Left ventricle myocardium inferior (tissue), 1 donor: ENCODE results near the gene MBD3L4. TPM values are rescaled to one million over a fixed set of nuclear protein-coding genes. Genes with fewer than 3 reads are reported as not detected.
"Not testable (repeated sequence)": the region's sequence is repeated elsewhere in the genome, so short reads cannot be mapped to it uniquely, and the experiment has no call there.

Experiments used
- DNase-seq: peaks from one replicate; pipeline ENCODE4 v3.0.0-alpha.2; 2020
- H3K27ac ChIP-seq: fragments of 200-600 bp; replicated peaks from 2 replicates; pipeline ENCODE4 v1.8.0; 2021
- H3K27me3 ChIP-seq: fragments of 200-600 bp; 2 replicates; pipeline ENCODE4 v1.8.0; 2021; ENCODE audit warnings: low read depth
- H3K36me3 ChIP-seq: fragments of 200-600 bp; 2 replicates; pipeline ENCODE4 v1.8.0; 2021
- H3K4me1 ChIP-seq: fragments of 200-600 bp; 2 replicates; pipeline ENCODE4 v1.8.0; 2021
- H3K4me3 ChIP-seq: fragments of 200-600 bp; 2 replicates; pipeline ENCODE4 v1.8.0; 2021; ENCODE audit warnings: mild to moderate bottlenecking, moderate library complexity
- H3K9me3 ChIP-seq: fragments of 200-600 bp; replicated peaks from 2 replicates; pipeline ENCODE4 v1.8.0; 2021
- intact Hi-C: fragments of 100-400 bp; cut with micrococcal nuclease; formaldehyde crosslinking; loops from one replicate; pipeline ENCODE4 v1.11.0; 2022
- total RNA-seq: library from RNA; stranded (reverse); fragmentation: NEBNext Ultra II Directional; extraction: Animal tissue kit (Norgen Biotek cat#: 25700); gene quantifications from one replicate; pipeline ENCODE4 v1.2.1, GENCODE V29; 2021
- TF ChIP-seq, protein P1 (sequence below): fragments of 200-600 bp; IDR thresholded peaks from 2 replicates; pipeline ENCODE4 v1.8.0; 2021; ENCODE audit warnings: antibody characterized with exemption, mild to moderate bottlenecking, borderline replicate concordance
- donor health status: DM: no; HTN: yes; CAD: no; lungs with severe emphysema.

MBD3L4 gene
- total RNA-seq, 1 donor from 2014 or later, result not detected

GRCh38 chr19:7067122-7067521, 27.1 kb upstream of the MBD3L4 start:
- DNase-seq, H3K4me3 ChIP-seq, intact Hi-C loops, H3K9me3 ChIP-seq, H3K27me3 ChIP-seq, H3K27ac ChIP-seq: not testable (repeated sequence)
- TF ChIP-seq, protein P1, sequence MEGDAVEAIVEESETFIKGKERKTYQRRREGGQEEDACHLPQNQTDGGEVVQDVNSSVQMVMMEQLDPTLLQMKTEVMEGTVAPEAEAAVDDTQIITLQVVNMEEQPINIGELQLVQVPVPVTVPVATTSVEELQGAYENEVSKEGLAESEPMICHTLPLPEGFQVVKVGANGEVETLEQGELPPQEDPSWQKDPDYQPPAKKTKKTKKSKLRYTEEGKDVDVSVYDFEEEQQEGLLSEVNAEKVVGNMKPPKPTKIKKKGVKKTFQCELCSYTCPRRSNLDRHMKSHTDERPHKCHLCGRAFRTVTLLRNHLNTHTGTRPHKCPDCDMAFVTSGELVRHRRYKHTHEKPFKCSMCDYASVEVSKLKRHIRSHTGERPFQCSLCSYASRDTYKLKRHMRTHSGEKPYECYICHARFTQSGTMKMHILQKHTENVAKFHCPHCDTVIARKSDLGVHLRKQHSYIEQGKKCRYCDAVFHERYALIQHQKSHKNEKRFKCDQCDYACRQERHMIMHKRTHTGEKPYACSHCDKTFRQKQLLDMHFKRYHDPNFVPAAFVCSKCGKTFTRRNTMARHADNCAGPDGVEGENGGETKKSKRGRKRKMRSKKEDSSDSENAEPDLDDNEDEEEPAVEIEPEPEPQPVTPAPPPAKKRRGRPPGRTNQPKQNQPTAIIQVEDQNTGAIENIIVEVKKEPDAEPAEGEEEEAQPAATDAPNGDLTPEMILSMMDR, result peak; percentile 40
- peaks cover 16% of the 10 kb centered on the region for H3K4me1 ChIP-seq
- peaks cover 16% of the 10 kb centered on the region for H3K36me3 ChIP-seq

DNA sequence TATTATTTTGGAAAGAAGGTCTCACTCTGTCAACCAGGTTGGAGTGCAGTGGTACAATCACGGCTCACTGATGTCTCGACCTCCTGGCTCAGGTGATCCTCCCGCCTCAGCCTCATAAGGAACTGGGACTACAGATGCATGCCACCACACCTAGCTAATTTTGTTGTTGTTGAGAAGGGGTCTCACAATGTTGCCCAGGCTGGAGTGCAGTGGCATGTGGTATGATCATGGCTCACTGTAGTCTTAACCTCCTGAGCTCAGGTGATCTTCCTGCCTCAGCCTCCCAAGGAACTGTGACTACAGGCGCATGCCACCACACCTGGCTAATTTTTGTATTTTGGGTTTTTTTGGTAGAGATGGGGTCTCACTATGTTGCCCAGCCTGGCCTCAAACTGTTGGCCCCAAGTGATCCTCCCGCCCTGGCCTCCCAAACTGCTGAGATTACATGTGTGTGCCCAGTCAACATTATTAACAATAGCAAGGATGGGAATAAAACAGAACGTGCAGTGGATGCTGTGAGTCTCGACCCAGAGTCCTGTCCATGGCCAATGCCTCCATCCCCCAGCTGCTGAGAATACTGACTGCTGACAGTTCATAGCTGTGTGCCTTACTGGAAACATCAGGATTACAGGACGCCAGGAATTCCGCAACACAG, 23.9 kb upstream of the MBD3L4 start:
- no peaks in the 10 kb centered on the region for H3K4me1 ChIP-seq
- H3K36me3 ChIP-seq, result no peaks in the 10 kb centered on the region
- TF ChIP-seq, protein P1, result no peak
- intact Hi-C loops, result no loop called here
- no peak overlapping the region for H3K4me3 ChIP-seq
- no peaks in the 10 kb centered on the region for H3K27me3 ChIP-seq
- no peak for DNase-seq
- H3K27ac ChIP-seq, result no peak overlapping the region
- H3K9me3 ChIP-seq, result peaks cover 7% of the 10 kb centered on the region

- Histone ChIP-seq H3K27ac (no peak overlapping the region), H3K9me3 (peaks cover 7% of the 10 kb centered on the region), H3K36me3 (no peaks in the 10 kb centered on the region), H3K27me3 (no peaks in the 10 kb centered on the region), H3K4me1 (no peaks in the 10 kb centered on the region), H3K4me3 (no peak overlapping the region)
- intact Hi-C loops, result no loop called here
- TF ChIP-seq, protein P1, result no peak
- no peak for DNase-seq
Measured at GRCh38 chr19:7063339-7063738, 23.4 kb upstream of the MBD3L4 start.

DNA sequence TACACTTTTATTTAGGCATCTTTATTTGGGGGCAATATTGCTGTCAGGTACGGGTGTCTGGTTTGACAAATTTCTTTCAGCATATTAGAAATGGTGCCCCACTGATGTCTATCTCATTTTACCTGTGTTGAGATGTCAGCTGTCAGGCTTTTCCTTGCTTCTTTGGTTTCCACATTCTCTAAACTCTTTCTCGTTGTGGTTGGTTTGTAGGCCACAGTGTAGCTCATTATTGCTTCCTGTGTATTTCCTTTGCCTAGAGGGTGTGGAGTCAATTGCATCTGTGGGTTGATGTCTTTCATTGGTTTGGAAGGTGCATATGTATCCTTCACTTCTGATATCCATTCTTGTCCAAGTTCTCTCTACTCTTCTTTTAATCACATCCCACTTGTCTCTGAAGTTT, 20.0 kb upstream of the MBD3L4 start:
- H3K27me3 ChIP-seq, intact Hi-C loops, H3K27ac ChIP-seq: not testable (repeated sequence)

DNA sequence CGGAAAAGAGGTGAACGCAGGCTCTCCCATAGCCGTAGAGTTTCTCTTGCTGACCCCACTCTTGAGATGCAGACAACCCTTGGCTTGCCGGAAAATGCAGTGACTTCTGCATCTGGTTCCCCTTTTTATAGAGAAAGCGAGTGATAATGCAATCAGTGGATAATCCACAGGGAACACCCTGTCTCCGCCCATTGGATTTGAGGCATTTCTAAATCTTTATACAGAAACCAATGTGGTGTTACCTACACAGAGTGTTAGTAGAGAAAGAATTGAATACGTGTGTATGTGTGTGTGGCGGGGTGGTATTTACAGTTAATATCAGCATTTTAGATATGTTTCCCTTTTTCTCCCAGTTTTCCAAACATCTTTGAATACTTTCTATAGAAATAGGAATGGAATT, 18.6 kb upstream of the MBD3L4 start, which contains the start of gene MBD3L3:
Gene MBD3L3, minus strand, starts transcription at position 101 of the 400 bp plus-strand sequence. Its CDS starts 71 bp downstream, at position 30.
- DNase-seq, H3K36me3 ChIP-seq, H3K4me3 ChIP-seq, H3K27ac ChIP-seq, intact Hi-C loops, H3K9me3 ChIP-seq, H3K4me1 ChIP-seq, H3K27me3 ChIP-seq: not testable (repeated sequence)

More for the DNA sequence above, 20.0 kb upstream of the MBD3L4 start:
- not testable (repeated sequence) for H3K4me3 ChIP-seq, H3K36me3 ChIP-seq, DNase-seq, H3K4me1 ChIP-seq, H3K9me3 ChIP-seq

GRCh38 chr19:7056371-7056770, 16.4 kb upstream of the MBD3L4 start:
- DNase-seq, H3K4me1 ChIP-seq, H3K4me3 ChIP-seq, H3K36me3 ChIP-seq, intact Hi-C loops, H3K27me3 ChIP-seq, H3K9me3 ChIP-seq, H3K27ac ChIP-seq: not testable (repeated sequence)

DNA sequence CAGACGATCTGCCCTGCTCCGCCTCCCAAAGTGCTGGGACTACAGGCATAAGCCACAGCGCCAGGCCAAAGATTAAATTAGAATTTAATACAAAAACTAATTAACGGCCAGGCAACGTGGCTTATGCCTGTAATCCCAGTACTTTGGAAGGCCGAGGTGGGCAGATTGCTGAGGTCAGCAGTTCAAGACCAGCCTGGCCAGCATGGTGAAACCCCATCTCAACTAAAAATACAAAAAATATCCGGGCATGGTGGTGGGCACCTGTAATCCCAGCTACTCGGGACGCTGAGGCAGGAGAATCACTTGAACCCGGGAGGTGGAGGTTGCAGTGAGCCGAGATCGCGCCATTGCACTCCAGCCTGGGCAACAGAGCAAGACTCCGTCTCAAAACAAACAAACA, 15.7 kb upstream of the MBD3L4 start:
- intact Hi-C loops, H3K27ac ChIP-seq, DNase-seq, H3K9me3 ChIP-seq, H3K36me3 ChIP-seq, H3K27me3 ChIP-seq, H3K4me3 ChIP-seq, H3K4me1 ChIP-seq: not testable (repeated sequence)

DNA sequence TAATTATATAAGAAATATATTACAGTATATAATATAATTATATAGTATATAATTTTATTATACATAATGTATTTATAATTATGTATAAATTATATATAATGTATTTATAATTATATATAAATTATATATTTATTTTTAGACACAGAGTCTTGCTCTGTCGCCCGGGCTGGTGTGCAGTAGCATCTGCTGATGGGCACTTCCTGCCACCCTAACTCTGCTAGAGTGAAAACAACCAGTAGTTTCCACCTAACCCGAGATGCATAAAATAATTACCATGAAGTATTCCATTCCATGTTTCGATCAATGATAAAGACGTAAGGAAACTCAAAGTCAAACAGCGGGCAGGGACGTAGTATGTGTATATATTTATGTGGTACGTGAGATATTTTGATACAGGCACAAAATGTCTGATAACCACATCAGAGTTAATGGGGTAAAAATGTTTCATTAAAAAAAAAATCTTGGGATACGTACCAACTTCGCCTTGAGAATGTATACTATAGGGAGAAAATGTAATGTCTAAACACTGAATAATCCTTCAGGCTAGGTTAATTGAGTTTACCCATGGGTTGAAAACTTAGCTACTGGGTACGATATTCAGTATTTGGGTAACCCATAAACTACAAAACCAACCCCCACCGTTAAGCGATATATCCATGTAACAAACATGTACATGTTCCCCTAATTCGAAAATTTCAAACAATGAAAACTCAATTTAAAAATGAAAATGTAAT, 14.8 kb upstream of the MBD3L4 start:
- H3K27me3 ChIP-seq, H3K9me3 ChIP-seq, H3K36me3 ChIP-seq, H3K4me3 ChIP-seq, H3K27ac ChIP-seq, intact Hi-C loops, DNase-seq, H3K4me1 ChIP-seq: not testable (repeated sequence)

DNA sequence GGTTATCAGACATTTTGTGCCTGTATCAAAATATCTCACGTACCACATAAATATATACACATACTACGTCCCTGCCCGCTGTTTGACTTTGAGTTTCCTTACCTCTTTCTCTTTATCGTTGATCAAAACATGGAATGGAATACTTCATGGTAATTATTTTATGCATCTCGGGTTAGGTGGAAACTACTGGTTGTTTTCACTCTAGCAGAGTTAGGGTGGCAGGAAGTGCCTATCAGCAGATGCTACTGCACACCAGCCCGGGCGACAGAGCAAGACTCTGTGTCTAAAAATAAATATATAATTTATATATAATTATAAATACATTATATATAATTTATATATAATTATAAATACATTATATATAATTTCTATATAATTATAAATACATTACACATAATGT, 12.9 kb upstream of the MBD3L4 start:
- H3K27me3 ChIP-seq, DNase-seq, H3K27ac ChIP-seq, H3K36me3 ChIP-seq, H3K4me3 ChIP-seq, intact Hi-C loops, H3K4me1 ChIP-seq, H3K9me3 ChIP-seq: not testable (repeated sequence)

DNA sequence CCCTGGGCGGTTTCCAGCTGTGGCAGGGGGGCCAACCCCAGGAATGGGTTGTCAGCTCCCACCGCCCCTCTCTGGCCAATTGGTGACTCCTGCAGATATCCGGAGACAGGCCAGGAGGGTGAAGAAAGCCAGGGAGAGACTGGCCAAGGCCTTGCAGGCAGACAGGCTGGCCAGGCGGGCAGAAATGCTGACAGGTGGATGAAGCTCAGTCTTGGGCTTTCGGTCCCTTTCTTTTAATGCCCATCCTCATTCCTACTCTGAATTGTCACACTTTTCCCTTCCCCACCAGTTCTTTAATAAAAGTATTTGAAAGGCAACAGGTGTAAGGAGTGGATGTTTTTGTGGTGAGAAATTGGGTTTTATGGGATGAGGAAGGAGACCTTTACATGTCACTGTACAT, 11.4 kb upstream of the MBD3L4 start:
- H3K36me3 ChIP-seq, H3K4me1 ChIP-seq, DNase-seq, H3K27me3 ChIP-seq, H3K27ac ChIP-seq, H3K9me3 ChIP-seq, intact Hi-C loops, H3K4me3 ChIP-seq: not testable (repeated sequence)

DNA sequence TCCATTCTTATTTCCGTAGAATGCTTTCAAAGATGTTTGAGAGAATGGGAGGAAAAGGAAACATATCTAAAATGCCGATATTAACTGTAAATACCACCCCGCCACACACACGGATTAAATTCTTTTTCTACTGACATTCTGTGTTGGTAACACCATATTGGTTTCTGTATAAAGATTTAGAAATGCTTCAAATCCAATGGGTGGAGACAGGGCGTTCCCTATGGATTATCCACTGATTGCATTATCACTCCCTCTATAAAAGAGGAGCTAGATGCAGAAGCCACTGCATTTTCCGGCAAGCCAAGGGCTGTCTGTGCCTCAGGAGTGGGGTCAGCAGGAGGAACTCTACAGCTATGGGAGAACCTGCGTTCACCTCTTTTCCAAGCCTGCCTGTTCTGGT, 9.0 kb upstream of the MBD3L4 start, which contains the start of gene MBD3L2:
Gene MBD3L2, plus strand, starts transcription at position 301 of the 400 bp plus-strand sequence. Its CDS starts 53 bp downstream, at position 354.
- H3K4me3 ChIP-seq, H3K9me3 ChIP-seq, H3K27me3 ChIP-seq, DNase-seq, H3K27ac ChIP-seq, H3K4me1 ChIP-seq, H3K36me3 ChIP-seq, intact Hi-C loops: not testable (repeated sequence)
